CD14-positive monocyte (primary cell): ENCODE results near the gene TMEM273. TPM values are rescaled to one million over a fixed set of nuclear protein-coding genes. Genes with fewer than 3 reads are reported as not detected.

Experiments
- DNase-seq, 3 donors: peaks; one replicate each; pipeline ENCODE4 v3.0.0-alpha.2; 2011 to 2022
- H2AFZ ChIP-seq: 2 replicates; pipeline ENCODE4 v1.6.0; 2012; ENCODE audit warnings: mild to moderate bottlenecking, low read depth, low read length, inconsistent platforms; ENCODE audit not compliant: insufficient read depth, poor library complexity, severe bottlenecking
- H3K27ac ChIP-seq, 2 donors: 1 replicate in 1 of 2; 2 replicates in 1 of 2; pipeline ENCODE4 v1.5.1; 2012 to 2013; ENCODE audit warnings: low read length in 2 of 2, control low read depth in 1 of 2, inconsistent platforms in 1 of 2, low read depth in 1 of 2, mild to moderate bottlenecking in 1 of 2
- H3K27me3 ChIP-seq, 2 donors: one replicate each; pipeline versions ENCODE4 v1.6.0 to v1.6.1; 2011 to 2013; ENCODE audit warnings: low read length in 2 of 2; ENCODE audit not compliant: control insufficient read depth in 2 of 2, insufficient read depth in 2 of 2
- H3K36me3 ChIP-seq, 2 donors: replicated peaks in 1 of 2; 1 replicate in 1 of 2; 2 replicates in 1 of 2; pipeline versions ENCODE4 v1.5.1 to v1.6.1; 2012 to 2013; ENCODE audit warnings: low read length in 2 of 2, control low read depth in 1 of 2, inconsistent platforms in 1 of 2, mild to moderate bottlenecking in 1 of 2; ENCODE audit not compliant: insufficient read depth in 2 of 2, control insufficient read depth in 1 of 2
- H3K4me1 ChIP-seq, 2 donors: 1 replicate in 1 of 2; 2 replicates in 1 of 2; pipeline versions ENCODE4 v1.5.1 to v1.6.1; 2012 to 2013; ENCODE audit warnings: low read length in 2 of 2, control low read depth in 1 of 2, inconsistent platforms in 1 of 2, mild to moderate bottlenecking in 1 of 2, moderate library complexity in 1 of 2; ENCODE audit not compliant: insufficient read depth in 2 of 2, control insufficient read depth in 1 of 2
- H3K4me2 ChIP-seq: replicated peaks from 2 replicates; pipeline ENCODE3; 2012; ENCODE audit warnings: low read length, moderate library complexity, mild to moderate bottlenecking; ENCODE audit not compliant: poor library complexity, severe bottlenecking; ENCODE audit errors: extremely low read depth
- H3K4me3 ChIP-seq, 3 experiments: fragments of 200-600 bp in 1 of 3; sonication (generic) in 1 of 3; replicated peaks in 1 of 3; 1 replicate in 2 of 3; 2 replicates in 1 of 3; pipeline ENCODE4 v1.5.1; 2011 to 2013; ENCODE audit warnings: low read length in 3 of 3, mild to moderate bottlenecking in 3 of 3, control low read depth in 2 of 3, low read depth in 2 of 3, inconsistent platforms in 1 of 3, moderate library complexity in 1 of 3
- H3K79me2 ChIP-seq: 2 replicates; pipeline ENCODE4 v1.6.0; 2012; ENCODE audit warnings: mild to moderate bottlenecking, control low read depth, inconsistent platforms, low read length, moderate library complexity; ENCODE audit not compliant: insufficient read depth
- H3K9ac ChIP-seq: 2 replicates; pipeline ENCODE4 v1.6.0; 2017; ENCODE audit warnings: low read length, mild to moderate bottlenecking; ENCODE audit not compliant: insufficient read depth, poor library complexity, severe bottlenecking
- H3K9me3 ChIP-seq, 2 donors: replicated peaks in 1 of 2; 1 replicate in 1 of 2; 2 replicates in 1 of 2; pipeline versions ENCODE4 v1.5.1 to v1.6.1; 2012 to 2013; ENCODE audit warnings: low read length in 2 of 2, control low read depth in 1 of 2; ENCODE audit not compliant: control insufficient read depth in 1 of 2, insufficient read depth in 1 of 2
- H4K20me1 ChIP-seq: 2 replicates; pipeline ENCODE4 v1.6.0; 2012; ENCODE audit warnings: mild to moderate bottlenecking, low read length, control low read depth, moderate library complexity; ENCODE audit not compliant: insufficient read depth
- H3K27ac Mint-ChIP-seq, 7 donors: one replicate each; pipeline ENCODE4 v1.8.0; 2020; ENCODE audit warnings: mild to moderate bottlenecking in 7 of 7, mixed read lengths in 7 of 7, moderate library complexity in 6 of 7, inconsistent platforms in 2 of 7
- H3K27me3 Mint-ChIP-seq, 3 donors: one replicate each; pipeline ENCODE4 v1.8.0; 2021 to 2022; ENCODE audit warnings: low read depth in 3 of 3, mild to moderate bottlenecking in 3 of 3, mixed read lengths in 3 of 3, moderate library complexity in 3 of 3, inconsistent platforms in 1 of 3
- H3K36me3 Mint-ChIP-seq, 2 donors: one replicate each; pipeline ENCODE4 v1.8.0; 2020; ENCODE audit warnings: mixed read lengths in 2 of 2, inconsistent platforms in 1 of 2, mild to moderate bottlenecking in 1 of 2
- H3K4me1 Mint-ChIP-seq: one replicate; pipeline ENCODE4 v1.8.0; 2020; ENCODE audit warnings: mild to moderate bottlenecking, mixed read lengths
- H3K4me3 Mint-ChIP-seq, 2 donors: one replicate each; pipeline ENCODE4 v1.8.0; 2020; ENCODE audit warnings: mild to moderate bottlenecking in 2 of 2, mixed read lengths in 2 of 2, moderate library complexity in 1 of 2
- H3K9me3 Mint-ChIP-seq, 7 donors: one replicate each; pipeline ENCODE4 v1.8.0; 2020 to 2022; ENCODE audit warnings: mixed read lengths in 7 of 7, mild to moderate bottlenecking in 6 of 7, moderate library complexity in 6 of 7, inconsistent platforms in 2 of 7
- WGBS: methylation state at CpG from one replicate; pipeline ENCODE4 v1.1.5; 2013; ENCODE audit warnings: missing lambda C conversion rate; ENCODE audit not compliant: insufficient coverage; 5-methylcytosine and 5-hydroxymethylcytosine counted together
- intact Hi-C, 2 donors: fragments of 100-400 bp; cut with micrococcal nuclease; formaldehyde crosslinking; loops; one replicate each; pipeline versions ENCODE4 v1.15.0 to v1.15.1; 2023
- polyA plus RNA-seq, 3 donors: library from polyadenylated mRNA; depleted of rRNA in 1 of 3; unstranded in 2 of 3; stranded (reverse) in 1 of 3; fragments of 300-500 nt in 2 of 3; fragments of >200 nt in 1 of 3; fragmentation: Illumina TruSeq in 2 of 3; gene quantifications; 1 replicate in 2 of 3; 2 replicates in 1 of 3; pipeline ENCODE4 v1.2.3, GENCODE V29; 2012 to 2021
- TF ChIP-seq, protein P1 (sequence below): fragments of 200-600 bp; IDR thresholded peaks from one replicate; pipeline ENCODE4 v1.8.0; 2022; ENCODE audit warnings: antibody characterized with exemption, mild to moderate bottlenecking

Gene TMEM273
- polyA plus RNA-seq, 3 donors: 6.7 to 7.9 (median 6.9) TPM

DNA sequence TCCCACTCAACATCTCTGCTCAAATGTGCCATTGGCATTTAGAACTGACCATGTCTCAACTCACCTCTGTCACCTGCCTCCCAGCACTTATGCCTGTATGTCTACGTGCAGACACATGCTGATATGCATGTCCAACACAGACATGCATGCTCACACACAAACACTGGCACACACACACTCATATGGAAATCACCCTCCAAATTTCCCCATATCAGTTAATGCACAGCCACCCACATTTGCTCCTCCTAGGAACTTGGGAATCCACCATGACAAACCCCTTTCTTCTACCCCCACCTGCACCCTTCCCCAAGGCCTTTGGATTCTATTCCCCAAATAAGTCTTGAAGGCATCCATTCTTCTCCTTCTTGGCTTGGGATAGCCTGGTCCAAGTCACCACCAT lies 58.8 kb downstream of the TMEM273 start:
- Histone ChIP-seq H3K4me3 (no peak overlapping the region), H3K27me3 (no peaks in the 10 kb centered on the region), H3K9me3 (no peaks in the 10 kb centered on the region), H3K36me3 (no peaks in the 10 kb centered on the region), H4K20me1 (no peaks in the 10 kb centered on the region), H3K79me2 (no peaks in the 10 kb centered on the region), H3K27ac (no peak overlapping the region), H3K9ac (no peak overlapping the region), H2AFZ (no peak overlapping the region), H3K4me1 (peaks cover 0 to under 1% of the 10 kb centered on the region in 2 donors), H3K4me2 (no peak overlapping the region)
- DNase-seq: no peak
- H3K4me1 Mint-ChIP-seq: peaks cover 4% of the 10 kb centered on the region
- intact Hi-C loops: no loop called here
- H3K36me3 Mint-ChIP-seq: no peaks in the 10 kb centered on the region
- no peak overlapping the region for H3K27ac Mint-ChIP-seq
- 91% methylated on average over 1 of the region's 1 CpG for WGBS
- H3K27me3 Mint-ChIP-seq: peaks cover 2 to 5% (median 4%) of the 10 kb centered on the region in 3 donors
- H3K4me3 Mint-ChIP-seq: no peak overlapping the region
- TF ChIP-seq, protein P1, sequence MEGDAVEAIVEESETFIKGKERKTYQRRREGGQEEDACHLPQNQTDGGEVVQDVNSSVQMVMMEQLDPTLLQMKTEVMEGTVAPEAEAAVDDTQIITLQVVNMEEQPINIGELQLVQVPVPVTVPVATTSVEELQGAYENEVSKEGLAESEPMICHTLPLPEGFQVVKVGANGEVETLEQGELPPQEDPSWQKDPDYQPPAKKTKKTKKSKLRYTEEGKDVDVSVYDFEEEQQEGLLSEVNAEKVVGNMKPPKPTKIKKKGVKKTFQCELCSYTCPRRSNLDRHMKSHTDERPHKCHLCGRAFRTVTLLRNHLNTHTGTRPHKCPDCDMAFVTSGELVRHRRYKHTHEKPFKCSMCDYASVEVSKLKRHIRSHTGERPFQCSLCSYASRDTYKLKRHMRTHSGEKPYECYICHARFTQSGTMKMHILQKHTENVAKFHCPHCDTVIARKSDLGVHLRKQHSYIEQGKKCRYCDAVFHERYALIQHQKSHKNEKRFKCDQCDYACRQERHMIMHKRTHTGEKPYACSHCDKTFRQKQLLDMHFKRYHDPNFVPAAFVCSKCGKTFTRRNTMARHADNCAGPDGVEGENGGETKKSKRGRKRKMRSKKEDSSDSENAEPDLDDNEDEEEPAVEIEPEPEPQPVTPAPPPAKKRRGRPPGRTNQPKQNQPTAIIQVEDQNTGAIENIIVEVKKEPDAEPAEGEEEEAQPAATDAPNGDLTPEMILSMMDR: no peak
- H3K9me3 Mint-ChIP-seq: peaks cover 0 to 3% (median 0%) of the 10 kb centered on the region in 7 donors

DNA sequence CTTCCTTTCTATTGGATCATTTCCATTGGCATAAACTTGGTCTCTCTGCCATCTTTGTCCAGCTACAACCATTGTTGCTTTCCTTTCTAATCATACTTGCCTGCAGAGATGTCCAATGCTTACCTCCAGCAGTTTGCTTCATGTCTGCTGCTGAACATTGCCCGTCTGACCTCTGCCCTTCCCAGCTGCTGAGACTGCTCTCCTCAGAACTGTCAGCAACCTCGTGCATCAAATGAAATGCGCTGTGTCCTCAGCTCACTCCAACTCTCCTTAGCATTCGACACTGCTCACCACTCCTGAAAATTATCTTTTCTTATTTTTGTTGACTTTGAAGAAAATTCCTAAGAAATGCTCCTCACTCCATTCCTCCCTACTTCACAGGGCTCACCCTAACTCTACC lies 59.3 kb downstream of the TMEM273 start:
- no peak overlapping the region for H3K4me3 Mint-ChIP-seq
- intact Hi-C loops: no loop called here

More for the DNA sequence above, 59.3 kb downstream of the TMEM273 start:
- no peaks in the 10 kb centered on the region for H3K4me1 ChIP-seq
- H2AFZ ChIP-seq: no peak overlapping the region
- H3K4me1 Mint-ChIP-seq: no peaks in the 10 kb centered on the region
- TF ChIP-seq, protein P1: no peak
- no peaks in the 10 kb centered on the region for H3K9me3 ChIP-seq
- no peaks in the 10 kb centered on the region for H3K27me3 ChIP-seq
- H3K9me3 Mint-ChIP-seq: peaks cover 0 to 3% (median 0%) of the 10 kb centered on the region in 7 donors
- no peaks in the 10 kb centered on the region for H4K20me1 ChIP-seq
- no peak overlapping the region for H3K4me3 ChIP-seq
- WGBS: 86% methylated on average over 3 of the region's 4 CpGs
- H3K36me3 Mint-ChIP-seq: no peaks in the 10 kb centered on the region
- H3K9ac ChIP-seq: no peak overlapping the region
- no peak overlapping the region for H3K27ac ChIP-seq
- no peaks in the 10 kb centered on the region for H3K79me2 ChIP-seq
- H3K4me2 ChIP-seq: no peak overlapping the region
- H3K36me3 ChIP-seq: no peaks in the 10 kb centered on the region
- DNase-seq: no peak
- no peak overlapping the region for H3K27ac Mint-ChIP-seq
- peaks cover 2 to 5% (median 4%) of the 10 kb centered on the region in 3 donors for H3K27me3 Mint-ChIP-seq
